Measurements from ENCODE around the gene ZNF524. TPM values are rescaled to one million over a fixed set of nuclear protein-coding genes. Genes with fewer than 3 reads are reported as not detected.

The ZNF524 gene
- total and polyA plus RNA-seq, 9 of the 15 experiments (the other 6 are each of a cell fraction or from before 2014, with no cell fraction given): 0.08 to 15.6 (median 2.9) TPM

DNA sequence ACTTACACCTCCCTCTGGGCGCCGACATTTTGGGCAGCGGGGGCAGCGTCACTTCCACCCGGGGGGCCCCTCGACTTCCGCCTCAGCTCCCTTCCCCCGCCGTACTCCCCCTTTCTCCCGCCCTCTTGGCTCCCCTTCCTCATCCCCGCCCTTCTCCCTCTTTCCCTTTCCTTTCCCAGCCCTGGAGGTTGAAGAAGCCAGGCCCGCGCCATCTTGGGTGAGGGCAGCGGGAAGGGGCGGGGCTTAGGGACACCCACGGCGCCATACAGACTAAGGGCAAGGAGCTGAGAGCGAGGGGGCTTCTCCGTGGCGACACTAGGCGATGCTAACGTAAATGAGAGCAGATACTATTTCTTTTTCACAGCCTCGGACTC, 633 bp upstream of the ZNF524 start, which contains the start of gene FIZ1 (continued):
- TF ChIP-seq MTA2 (IDR thresholded peaks at IDR 0.05; ENCODE audit: low read depth): no peak
- peak; percentile 80; the same call in 1 of the 2 replicates for TF ChIP-seq LEF1 (IDR thresholded peaks at IDR 0.05)
- peak; percentile 31; the same call in 1 of the 2 replicates for TF ChIP-seq PML (IDR thresholded peaks at IDR 0.05; ENCODE audit: low read length)
- peak; percentile 91 for TF ChIP-seq NR2C2 (CRISPR knock-in tag; IDR thresholded peaks at IDR 0.05)
- TF ChIP-seq NR2C2 (tag; IDR thresholded peaks at IDR 0.05): peak; percentile 98; the same call in 1 of the 2 replicates
- TF ChIP-seq, protein P1, sequence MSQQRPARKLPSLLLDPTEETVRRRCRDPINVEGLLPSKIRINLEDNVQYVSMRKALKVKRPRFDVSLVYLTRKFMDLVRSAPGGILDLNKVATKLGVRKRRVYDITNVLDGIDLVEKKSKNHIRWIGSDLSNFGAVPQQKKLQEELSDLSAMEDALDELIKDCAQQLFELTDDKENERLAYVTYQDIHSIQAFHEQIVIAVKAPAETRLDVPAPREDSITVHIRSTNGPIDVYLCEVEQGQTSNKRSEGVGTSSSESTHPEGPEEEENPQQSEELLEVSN (IDR thresholded peaks at IDR 0.05; ENCODE audit: borderline replicate concordance in 1 of 2, extremely low read depth in 1 of 2, insufficient read depth in 1 of 2, insufficient read length in 1 of 2, low read depth in 1 of 2, low read length in 1 of 2, poor library complexity in 1 of 2, severe bottlenecking in 1 of 2): no peak
- TF ChIP-seq, protein P2, sequence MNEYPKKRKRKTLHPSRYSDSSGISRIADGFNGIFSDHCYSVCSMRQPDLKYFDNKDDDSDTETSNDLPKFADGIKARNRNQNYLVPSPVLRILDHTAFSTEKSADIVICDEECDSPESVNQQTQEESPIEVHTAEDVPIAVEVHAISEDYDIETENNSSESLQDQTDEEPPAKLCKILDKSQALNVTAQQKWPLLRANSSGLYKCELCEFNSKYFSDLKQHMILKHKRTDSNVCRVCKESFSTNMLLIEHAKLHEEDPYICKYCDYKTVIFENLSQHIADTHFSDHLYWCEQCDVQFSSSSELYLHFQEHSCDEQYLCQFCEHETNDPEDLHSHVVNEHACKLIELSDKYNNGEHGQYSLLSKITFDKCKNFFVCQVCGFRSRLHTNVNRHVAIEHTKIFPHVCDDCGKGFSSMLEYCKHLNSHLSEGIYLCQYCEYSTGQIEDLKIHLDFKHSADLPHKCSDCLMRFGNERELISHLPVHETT (CRISPR knock-in tag; conservative IDR thresholded peaks at IDR 0.05 in 1 of 2, IDR thresholded peaks at IDR 0.05 in 1 of 2): peak in 1 of 2 experiments; percentile 89; a peak in 1 of 4 replicates
- TF ChIP-seq SAP30 (IDR thresholded peaks at IDR 0.05; ENCODE audit: borderline replicate concordance, insufficient read depth, low read depth, low read length, poor library complexity, severe bottlenecking): peak; percentile 11
- no peak for TF ChIP-seq HLTF (IDR thresholded peaks at IDR 0.05)
- TF ChIP-seq XRCC3 (IDR thresholded peaks at IDR 0.05): no peak
- TF ChIP-seq, protein P3, sequence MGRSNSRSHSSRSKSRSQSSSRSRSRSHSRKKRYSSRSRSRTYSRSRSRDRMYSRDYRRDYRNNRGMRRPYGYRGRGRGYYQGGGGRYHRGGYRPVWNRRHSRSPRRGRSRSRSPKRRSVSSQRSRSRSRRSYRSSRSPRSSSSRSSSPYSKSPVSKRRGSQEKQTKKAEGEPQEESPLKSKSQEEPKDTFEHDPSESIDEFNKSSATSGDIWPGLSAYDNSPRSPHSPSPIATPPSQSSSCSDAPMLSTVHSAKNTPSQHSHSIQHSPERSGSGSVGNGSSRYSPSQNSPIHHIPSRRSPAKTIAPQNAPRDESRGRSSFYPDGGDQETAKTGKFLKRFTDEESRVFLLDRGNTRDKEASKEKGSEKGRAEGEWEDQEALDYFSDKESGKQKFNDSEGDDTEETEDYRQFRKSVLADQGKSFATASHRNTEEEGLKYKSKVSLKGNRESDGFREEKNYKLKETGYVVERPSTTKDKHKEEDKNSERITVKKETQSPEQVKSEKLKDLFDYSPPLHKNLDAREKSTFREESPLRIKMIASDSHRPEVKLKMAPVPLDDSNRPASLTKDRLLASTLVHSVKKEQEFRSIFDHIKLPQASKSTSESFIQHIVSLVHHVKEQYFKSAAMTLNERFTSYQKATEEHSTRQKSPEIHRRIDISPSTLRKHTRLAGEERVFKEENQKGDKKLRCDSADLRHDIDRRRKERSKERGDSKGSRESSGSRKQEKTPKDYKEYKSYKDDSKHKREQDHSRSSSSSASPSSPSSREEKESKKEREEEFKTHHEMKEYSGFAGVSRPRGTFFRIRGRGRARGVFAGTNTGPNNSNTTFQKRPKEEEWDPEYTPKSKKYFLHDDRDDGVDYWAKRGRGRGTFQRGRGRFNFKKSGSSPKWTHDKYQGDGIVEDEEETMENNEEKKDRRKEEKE (IDR thresholded peaks at IDR 0.05; ENCODE audit: borderline replicate concordance in 1 of 2, control insufficient read depth in 1 of 2, low read depth in 2 of 2, low read length in 1 of 2): no peak
- TF ChIP-seq PTTG1 (tag; IDR thresholded peaks at IDR 0.05; ENCODE audit: low read depth): no peak
- no peak for TF ChIP-seq ZNF766 (CRISPR knock-in tag; conservative IDR thresholded peaks at IDR 0.05)
- TF ChIP-seq CBX2 (IDR thresholded peaks at IDR 0.05; ENCODE audit: insufficient read depth, low read length, poor library complexity, severe bottlenecking): no peak
- TF ChIP-seq, protein P4, sequence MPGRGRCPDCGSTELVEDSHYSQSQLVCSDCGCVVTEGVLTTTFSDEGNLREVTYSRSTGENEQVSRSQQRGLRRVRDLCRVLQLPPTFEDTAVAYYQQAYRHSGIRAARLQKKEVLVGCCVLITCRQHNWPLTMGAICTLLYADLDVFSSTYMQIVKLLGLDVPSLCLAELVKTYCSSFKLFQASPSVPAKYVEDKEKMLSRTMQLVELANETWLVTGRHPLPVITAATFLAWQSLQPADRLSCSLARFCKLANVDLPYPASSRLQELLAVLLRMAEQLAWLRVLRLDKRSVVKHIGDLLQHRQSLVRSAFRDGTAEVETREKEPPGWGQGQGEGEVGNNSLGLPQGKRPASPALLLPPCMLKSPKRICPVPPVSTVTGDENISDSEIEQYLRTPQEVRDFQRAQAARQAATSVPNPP (IDR thresholded peaks at IDR 0.05; ENCODE audit: borderline replicate concordance, insufficient read depth, insufficient read length): no peak
- TF ChIP-seq SMC3 (conservative IDR thresholded peaks at IDR 0.05; ENCODE audit: insufficient read depth, low read depth, low read length): no peak
- no peak for TF ChIP-seq IRF2 (CRISPR knock-in tag; IDR thresholded peaks at IDR 0.05)
- no peak for TF ChIP-seq WHSC1 (IDR thresholded peaks at IDR 0.05; ENCODE audit: low read length)
- no peak for TF ChIP-seq SMAD3 (CRISPR knock-in tag; conservative IDR thresholded peaks at IDR 0.05)
- no peak for TF ChIP-seq GATAD2B (IDR thresholded peaks at IDR 0.05; ENCODE audit: borderline replicate concordance)
